Hepatocyte (in vitro differentiated cells): Measurements from ENCODE around the gene DBH.

ENCODE experiments used
- CTCF ChIP-seq: fragments of 200-600 bp; sonication (generic); IDR thresholded peaks from 2 replicates; pipeline ENCODE4 v1.5.1; 2016; ENCODE audit warnings: antibody characterized with exemption, mild to moderate bottlenecking; ENCODE audit not compliant: poor library complexity
- EZH2 ChIP-seq: fragments of 200-600 bp; sonication (generic); IDR thresholded peaks from 2 replicates; pipeline ENCODE4 v1.6.1; 2016; ENCODE audit warnings: antibody characterized with exemption, mild to moderate bottlenecking, borderline replicate concordance
- EZH2phosphoT487 ChIP-seq: fragments of 200-600 bp; sonication (generic); IDR thresholded peaks from one replicate; pipeline ENCODE4 v1.6.1; 2018; ENCODE audit warnings: antibody characterized with exemption, mild to moderate bottlenecking, low read depth, moderate library complexity; ENCODE audit not compliant: unreplicated experiment, severe bottlenecking

GRCh38 chr9:133691626-133692363, 55.6 kb downstream of the DBH start:
- TF ChIP-seq CTCF, result no peak
- TF ChIP-seq EZH2, result no peak
- no peak for TF ChIP-seq EZH2phosphoT487
